ENCODE data around the gene ASF1A.

The ASF1A gene

GRCh38 chr6:118917546-118918328 lies 23.8 kb downstream of the ASF1A start:
- no peaks in the 10 kb centered on the region for H3K27me3 Mint-ChIP-seq
- H3K4me3 Mint-ChIP-seq = no peak overlapping the region
- no peaks in the 10 kb centered on the region for H3K4me1 Mint-ChIP-seq
- no peaks in the 10 kb centered on the region for H3K9me3 Mint-ChIP-seq
- H3K27ac Mint-ChIP-seq = no peak overlapping the region
- peaks cover 76% of the 10 kb centered on the region for H3K36me3 Mint-ChIP-seq
- ATAC-seq = no peak

GRCh38 chr6:118918329-118918725 lies 24.4 kb downstream of the ASF1A start:
- Mint-ChIP-seq H3K27me3 (no peaks in the 10 kb centered on the region), H3K4me3 (no peak overlapping the region), H3K9me3 (no peaks in the 10 kb centered on the region), H3K27ac (no peak overlapping the region), H3K36me3 (peaks cover 74% of the 10 kb centered on the region), H3K4me1 (no peaks in the 10 kb centered on the region)
- ATAC-seq = no peak

GRCh38 chr6:118921084-118921483 lies 27.1 kb downstream of the ASF1A start:
- H3K4me3 Mint-ChIP-seq = no peak overlapping the region
- no peak for ATAC-seq
- H3K36me3 Mint-ChIP-seq = peaks cover 64% of the 10 kb centered on the region
- H3K4me1 Mint-ChIP-seq = no peaks in the 10 kb centered on the region
- H3K27me3 Mint-ChIP-seq = no peaks in the 10 kb centered on the region
- H3K27ac Mint-ChIP-seq = no peak overlapping the region
- H3K9me3 Mint-ChIP-seq = no peaks in the 10 kb centered on the region

GRCh38 chr6:118923035-118923434 lies 29.1 kb downstream of the ASF1A start:
- Mint-ChIP-seq H3K4me3 (no peak overlapping the region), H3K4me1 (no peaks in the 10 kb centered on the region), H3K27ac (no peak overlapping the region), H3K36me3 (peaks cover 67% of the 10 kb centered on the region), H3K9me3 (no peaks in the 10 kb centered on the region), H3K27me3 (no peaks in the 10 kb centered on the region)
- no peak for ATAC-seq

GRCh38 chr6:118930680-118931079 lies 36.7 kb downstream of the ASF1A start:
- Mint-ChIP-seq H3K27ac (no peak overlapping the region), H3K36me3 (peaks cover 34% of the 10 kb centered on the region), H3K27me3 (no peaks in the 10 kb centered on the region), H3K4me1 (peaks cover 15% of the 10 kb centered on the region), H3K4me3 (no peak overlapping the region), H3K9me3 (no peaks in the 10 kb centered on the region)
- ATAC-seq = no peak

GRCh38 chr6:118931436-118931835 lies 37.5 kb downstream of the ASF1A start:
- H3K36me3 Mint-ChIP-seq = peaks cover 29% of the 10 kb centered on the region
- no peaks in the 10 kb centered on the region for H3K9me3 Mint-ChIP-seq
- no peak for ATAC-seq
- H3K27me3 Mint-ChIP-seq = no peaks in the 10 kb centered on the region
- no peak overlapping the region for H3K27ac Mint-ChIP-seq
- H3K4me1 Mint-ChIP-seq = peaks cover 23% of the 10 kb centered on the region
- H3K4me3 Mint-ChIP-seq = no peak overlapping the region

- Mint-ChIP-seq H3K4me3 (no peak overlapping the region), H3K27ac (no peak overlapping the region), H3K36me3 (peaks cover 30% of the 10 kb centered on the region), H3K27me3 (no peaks in the 10 kb centered on the region), H3K9me3 (peaks cover 3% of the 10 kb centered on the region), H3K4me1 (peaks cover 31% of the 10 kb centered on the region)
- ATAC-seq = no peak
Measured at GRCh38 chr6:118932421-118932820, 38.5 kb downstream of the ASF1A start.

- H3K9me3 Mint-ChIP-seq = peaks cover 3% of the 10 kb centered on the region
- H3K4me1 Mint-ChIP-seq = peaks cover 31% of the 10 kb centered on the region
- peak overlapping the region; percentile 94 for H3K4me3 Mint-ChIP-seq
- peak overlapping the region; percentile 91 for H3K27ac Mint-ChIP-seq
- H3K27me3 Mint-ChIP-seq = no peaks in the 10 kb centered on the region
- peaks cover 25% of the 10 kb centered on the region for H3K36me3 Mint-ChIP-seq
- ATAC-seq = no peak
Measured at GRCh38 chr6:118933855-118934460, 40.0 kb downstream of the ASF1A start.

- Mint-ChIP-seq H3K27ac (peak within 1 kb of the TSS; percentile 91), H3K9me3 (peaks cover 3% of the 10 kb centered on the region), H3K4me1 (peaks cover 31% of the 10 kb centered on the region), H3K27me3 (no peaks in the 10 kb centered on the region), H3K36me3 (peaks cover 29% of the 10 kb centered on the region), H3K4me3 (peak within 1 kb of the TSS; percentile 94)
- ATAC-seq = peak; percentile 98
Measured at GRCh38 chr6:118934461-118935330, 40.7 kb downstream of the ASF1A start, which contains the start of gene MCM9. Gene MCM9, minus strand, starts transcription at chr6:118935159. Its CDS starts 3,436 bp downstream, at chr6:118931723.

- peaks cover 3% of the 10 kb centered on the region for H3K9me3 Mint-ChIP-seq
- H3K36me3 Mint-ChIP-seq = peaks cover 29% of the 10 kb centered on the region
- no peaks in the 10 kb centered on the region for H3K27me3 Mint-ChIP-seq
- H3K4me3 Mint-ChIP-seq = peak overlapping the region; percentile 94
- ATAC-seq = no peak
- H3K4me1 Mint-ChIP-seq = peaks cover 31% of the 10 kb centered on the region
- peak overlapping the region; percentile 91 for H3K27ac Mint-ChIP-seq
Measured at GRCh38 chr6:118935331-118935668, 41.3 kb downstream of the ASF1A start.

- Mint-ChIP-seq H3K27ac (peak overlapping the region; percentile 91), H3K4me1 (peaks cover 31% of the 10 kb centered on the region), H3K27me3 (no peaks in the 10 kb centered on the region), H3K36me3 (peaks cover 21% of the 10 kb centered on the region), H3K9me3 (peaks cover 3% of the 10 kb centered on the region), H3K4me3 (peak overlapping the region; percentile 94)
- ATAC-seq = no peak
Measured at GRCh38 chr6:118935978-118936703, 42.2 kb downstream of the ASF1A start.

- H3K9me3 Mint-ChIP-seq = peaks cover 21% of the 10 kb centered on the region
- peaks cover 32% of the 10 kb centered on the region for H3K36me3 Mint-ChIP-seq
- H3K27me3 Mint-ChIP-seq = no peaks in the 10 kb centered on the region
- no peak overlapping the region for H3K27ac Mint-ChIP-seq
- H3K4me3 Mint-ChIP-seq = no peak overlapping the region
- peaks cover 21% of the 10 kb centered on the region for H3K4me1 Mint-ChIP-seq
- no peak for ATAC-seq
Measured at GRCh38 chr6:118939683-118940082, 45.7 kb downstream of the ASF1A start.

GRCh38 chr6:118940770-118941169 lies 46.8 kb downstream of the ASF1A start:
- H3K4me3 Mint-ChIP-seq = no peak overlapping the region
- peaks cover 15% of the 10 kb centered on the region for H3K4me1 Mint-ChIP-seq
- H3K36me3 Mint-ChIP-seq = peaks cover 40% of the 10 kb centered on the region
- no peak overlapping the region for H3K27ac Mint-ChIP-seq
- H3K27me3 Mint-ChIP-seq = no peaks in the 10 kb centered on the region
- ATAC-seq = no peak
- H3K9me3 Mint-ChIP-seq = peaks cover 31% of the 10 kb centered on the region

- Mint-ChIP-seq H3K4me1 (no peaks in the 10 kb centered on the region), H3K4me3 (no peak overlapping the region), H3K36me3 (peaks cover 34% of the 10 kb centered on the region), H3K27me3 (no peaks in the 10 kb centered on the region), H3K27ac (no peak overlapping the region), H3K9me3 (peaks cover 35% of the 10 kb centered on the region)
- ATAC-seq = no peak
Measured at GRCh38 chr6:118945217-118945616, 51.3 kb downstream of the ASF1A start.

GRCh38 chr6:118952683-118953082 lies 58.7 kb downstream of the ASF1A start:
- Mint-ChIP-seq H3K27ac (no peak overlapping the region), H3K36me3 (no peaks in the 10 kb centered on the region), H3K27me3 (no peaks in the 10 kb centered on the region), H3K4me1 (peaks cover 10% of the 10 kb centered on the region), H3K9me3 (no peaks in the 10 kb centered on the region), H3K4me3 (no peak overlapping the region)
- ATAC-seq = no peak

Measured in stimulated activated memory B cell treated with anti-CD40 and anti-IgM and Interleukin-4, amounts not matched to agents 10 μg/mL and 1 μg/mL and 100 μg/mL, for 72 hours (primary cell).